ENCODE results near the gene DEFB114.

Gene DEFB114

GRCh38 chr6:49935387-49935786 lies 28.6 kb downstream of the DEFB114 start:
- DNase-seq (ENCODE audit: low read depth), result no peak

DNA sequence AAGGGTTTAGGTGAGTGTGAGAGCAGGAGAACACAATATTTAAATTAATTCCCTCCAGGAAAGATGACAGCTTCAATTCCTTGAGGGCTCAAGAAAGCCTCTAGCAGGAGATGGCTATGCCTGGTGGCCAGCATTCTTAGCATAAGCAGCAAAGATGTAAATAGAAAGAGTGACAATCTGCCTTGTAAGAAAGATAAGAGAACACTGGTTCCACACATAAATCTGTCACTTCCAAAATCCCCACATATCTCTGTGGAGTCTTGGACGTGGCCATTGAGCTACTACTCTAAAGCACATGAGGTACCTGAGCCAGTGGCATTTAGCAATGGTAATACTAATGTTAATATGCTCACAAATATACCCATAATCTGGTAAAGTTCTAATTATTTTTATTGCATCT lies 29.2 kb downstream of the DEFB114 start:
- DNase-seq (ENCODE audit: low read depth), result no peak

DNA sequence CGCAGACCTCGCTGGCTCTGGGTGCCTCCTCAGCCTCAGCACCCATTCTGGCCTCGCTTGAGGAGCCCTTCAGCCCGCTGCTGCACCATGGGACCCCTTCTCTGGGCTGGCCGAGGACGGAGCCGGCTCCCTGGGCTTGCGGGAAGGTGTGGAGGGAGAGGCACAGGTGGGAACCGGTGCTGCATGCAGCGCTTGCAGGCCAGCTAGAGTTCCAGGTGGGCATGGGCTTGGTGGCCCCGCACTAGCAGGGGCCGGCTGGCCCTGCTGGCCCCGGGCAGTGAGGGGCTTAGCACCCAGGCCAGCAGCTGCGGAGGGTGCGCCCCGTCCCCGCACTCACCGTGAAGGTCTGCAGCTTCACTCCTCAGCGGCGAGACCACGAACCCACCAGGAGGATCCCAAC lies 30.4 kb downstream of the DEFB114 start:
- no peak for DNase-seq (ENCODE audit: low read depth)

- DNase-seq (ENCODE audit: low read depth), result no peak
These were observed 34.6 kb downstream of the DEFB114 start for GRCh38 chr6:49929340-49929739.

- DNase-seq (ENCODE audit: low read depth), result no peak
These were observed 40.1 kb downstream of the DEFB114 start for GRCh38 chr6:49923826-49924225.

- DNase-seq (ENCODE audit: low read depth), result no peak
These were observed 43.9 kb downstream of the DEFB114 start for GRCh38 chr6:49919935-49920644.

GRCh38 chr6:49919261-49919660 lies 44.7 kb downstream of the DEFB114 start:
- DNase-seq (ENCODE audit: low read depth), result no peak

DNA sequence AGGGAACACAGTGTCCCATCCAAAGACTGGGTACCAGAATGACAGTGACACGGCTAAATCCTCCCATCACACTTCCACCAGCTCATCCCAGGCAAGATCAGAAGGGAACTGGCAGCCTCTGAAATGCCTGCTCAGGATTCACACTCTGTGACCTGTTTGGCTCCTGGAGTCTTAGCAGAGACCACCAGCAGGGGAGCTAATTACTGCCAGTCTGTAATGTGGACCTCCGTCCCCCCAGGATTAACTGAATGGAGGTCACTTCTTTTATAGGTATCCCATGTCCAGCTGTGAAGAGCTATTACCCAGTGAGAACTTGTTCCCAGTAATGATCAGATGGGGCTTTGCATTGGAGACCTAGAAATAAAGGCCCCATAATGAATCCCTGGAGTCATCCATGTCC lies 45.2 kb downstream of the DEFB114 start:
- no peak for DNase-seq (ENCODE audit: low read depth)

- no peak for DNase-seq (ENCODE audit: low read depth)
These were observed 48.9 kb downstream of the DEFB114 start for GRCh38 chr6:49915035-49915434.

DNA sequence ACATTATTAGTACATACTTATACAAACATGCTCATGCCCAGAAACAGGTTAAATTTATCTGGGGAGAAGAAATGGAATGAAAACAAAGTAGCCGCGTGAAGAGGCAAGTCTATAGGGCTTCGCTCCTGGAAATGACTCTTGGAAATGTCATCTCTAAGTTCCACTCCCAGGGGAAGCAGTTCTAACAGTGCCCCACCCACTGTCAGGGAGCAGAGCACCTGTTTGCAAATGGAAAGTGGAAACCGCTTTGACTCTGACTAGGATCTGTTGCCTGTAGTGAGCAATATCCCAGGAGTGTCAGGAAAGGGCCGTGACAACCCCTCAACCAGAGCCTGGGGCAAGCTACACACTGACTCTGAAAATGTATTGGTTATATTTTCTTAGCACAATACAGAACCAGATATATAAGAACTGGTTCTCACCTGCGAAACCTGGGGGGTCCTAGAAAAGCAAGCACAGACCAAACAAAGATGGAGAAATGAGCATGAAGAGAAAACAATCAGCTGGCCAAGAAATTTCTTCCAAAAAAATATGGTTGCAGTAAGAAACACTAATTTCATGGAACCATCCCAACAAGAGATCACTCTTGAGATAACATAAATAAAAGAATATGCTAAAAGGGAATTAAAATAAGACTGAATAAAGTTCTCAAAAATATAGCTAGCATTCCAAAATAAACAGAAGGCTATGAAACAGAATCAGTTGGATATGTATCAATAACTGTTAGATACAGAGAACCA lies 50.2 kb downstream of the DEFB114 start:
- DNase-seq (ENCODE audit: low read depth), result no peak

GRCh38 chr6:49912196-49912595 lies 51.8 kb downstream of the DEFB114 start:
- DNase-seq (ENCODE audit: low read depth), result no peak

GRCh38 chr6:49911252-49911651 lies 52.7 kb downstream of the DEFB114 start:
- DNase-seq (ENCODE audit: low read depth), result no peak
